OCI-LY1 (cell line): ENCODE measurements around the gene MTUS2.

Experiments used
- H2AFZ ChIP-seq: fragments of 200-600 bp; sonication (generic), shearing (Covaris generic); 2 replicates; pipeline ENCODE4 v1.6.0; 2014; ENCODE audit warnings: antibody characterized with exemption, mild to moderate bottlenecking, low read length
- H3F3A ChIP-seq: fragments of 200-600 bp; sonication (generic), shearing (Covaris generic); 2 replicates; pipeline ENCODE4 v1.6.0; 2014; ENCODE audit warnings: mild to moderate bottlenecking, antibody characterized with exemption, low read length, moderate library complexity; ENCODE audit not compliant: insufficient read depth
- H3K27ac ChIP-seq: fragments of 200-600 bp; sonication (generic); 2 replicates; pipeline ENCODE4 v1.5.1; 2014; ENCODE audit warnings: low read length, mixed run types, mild to moderate bottlenecking, low read depth; ENCODE audit not compliant: poor library complexity, severe bottlenecking
- H3K27me3 ChIP-seq: fragments of 200-600 bp; sonication (generic); 2 replicates; pipeline ENCODE4 v1.6.0; 2014; ENCODE audit warnings: antibody characterized with exemption, mild to moderate bottlenecking, low read length, moderate library complexity; ENCODE audit not compliant: insufficient read depth
- H3K36me3 ChIP-seq: fragments of 200-600 bp; sonication (generic); 2 replicates; pipeline ENCODE4 v1.6.1; 2014; ENCODE audit warnings: mild to moderate bottlenecking, antibody characterized with exemption, low read length, moderate library complexity, mixed read lengths; ENCODE audit not compliant: insufficient read depth
- H3K4me1 ChIP-seq: fragments of 200-600 bp; sonication (generic); 2 replicates; pipeline ENCODE4 v1.5.1; 2014; ENCODE audit warnings: mild to moderate bottlenecking, low read length, moderate library complexity; ENCODE audit not compliant: insufficient read depth, severe bottlenecking
- H3K4me2 ChIP-seq: fragments of 200-600 bp; sonication (generic), shearing (Covaris generic); 2 replicates; pipeline ENCODE4 v1.6.1; 2014; ENCODE audit warnings: low read length
- H3K4me3 ChIP-seq: fragments of 200-600 bp; sonication (generic); 2 replicates; pipeline ENCODE4 v1.5.1; 2014; ENCODE audit warnings: low read length, low read depth, mild to moderate bottlenecking, mixed read lengths; ENCODE audit not compliant: poor library complexity, severe bottlenecking
- H3K79me2 ChIP-seq: fragments of 200-600 bp; shearing (Covaris generic); 2 replicates; pipeline ENCODE4 v1.6.1; 2016; ENCODE audit warnings: mixed run types, low read length, mixed read lengths; ENCODE audit not compliant: insufficient read depth
- H3K9ac ChIP-seq: fragments of 200-600 bp; sonication (generic), shearing (Covaris generic); 2 replicates; pipeline ENCODE4 v1.6.1; 2014; ENCODE audit warnings: mild to moderate bottlenecking, low read length, mixed read lengths
- H3K9me2 ChIP-seq: fragments of 200-600 bp; sonication (generic), shearing (Covaris generic); 2 replicates; pipeline ENCODE4 v1.6.1; 2014; ENCODE audit warnings: low read depth, mild to moderate bottlenecking, low read length, mixed read lengths
- H3K9me3 ChIP-seq: fragments of 200-600 bp; shearing (Covaris generic); 2 replicates; pipeline ENCODE4 v1.6.1; 2014; ENCODE audit warnings: low read length, mixed read lengths
- H4K20me1 ChIP-seq: fragments of 200-600 bp; sonication (generic), shearing (Covaris generic); 2 replicates; pipeline ENCODE4 v1.6.0; 2016; ENCODE audit warnings: mild to moderate bottlenecking, low read length; ENCODE audit not compliant: insufficient read depth
- CTCF ChIP-seq: fragments of 200-600 bp; sonication (generic), shearing (Covaris generic); IDR thresholded peaks from 2 replicates; pipeline ENCODE4 v1.5.1; 2017; ENCODE audit warnings: mild to moderate bottlenecking, antibody characterized with exemption, low read length, moderate library complexity, mixed read lengths
- EZH2 ChIP-seq: fragments of 200-600 bp; sonication (generic), shearing (Covaris generic); IDR thresholded peaks from 2 replicates; pipeline ENCODE4 v1.8.0; 2017; ENCODE audit warnings: borderline replicate concordance, mixed run types, mild to moderate bottlenecking, antibody characterized with exemption, low read length, moderate library complexity, mixed read lengths

The MTUS2 gene

GRCh38 chr13:28864544-28864943 is 44.4 kb downstream of the MTUS2 start:
- Histone ChIP-seq H3K4me3 (no peak overlapping the region), H2AFZ (no peak overlapping the region), H3K27me3 (no peaks in the 10 kb centered on the region), H3K4me2 (no peak overlapping the region), H3K79me2 (no peaks in the 10 kb centered on the region), H3K9ac (no peak overlapping the region), H4K20me1 (no peaks in the 10 kb centered on the region), H3F3A (no peaks in the 10 kb centered on the region), H3K27ac (no peak overlapping the region), H3K4me1 (no peaks in the 10 kb centered on the region), H3K9me3 (no peaks in the 10 kb centered on the region), H3K36me3 (no peaks in the 10 kb centered on the region), H3K9me2 (no peaks in the 10 kb centered on the region)
- no peak for TF ChIP-seq CTCF
- TF ChIP-seq EZH2 = no peak

DNA sequence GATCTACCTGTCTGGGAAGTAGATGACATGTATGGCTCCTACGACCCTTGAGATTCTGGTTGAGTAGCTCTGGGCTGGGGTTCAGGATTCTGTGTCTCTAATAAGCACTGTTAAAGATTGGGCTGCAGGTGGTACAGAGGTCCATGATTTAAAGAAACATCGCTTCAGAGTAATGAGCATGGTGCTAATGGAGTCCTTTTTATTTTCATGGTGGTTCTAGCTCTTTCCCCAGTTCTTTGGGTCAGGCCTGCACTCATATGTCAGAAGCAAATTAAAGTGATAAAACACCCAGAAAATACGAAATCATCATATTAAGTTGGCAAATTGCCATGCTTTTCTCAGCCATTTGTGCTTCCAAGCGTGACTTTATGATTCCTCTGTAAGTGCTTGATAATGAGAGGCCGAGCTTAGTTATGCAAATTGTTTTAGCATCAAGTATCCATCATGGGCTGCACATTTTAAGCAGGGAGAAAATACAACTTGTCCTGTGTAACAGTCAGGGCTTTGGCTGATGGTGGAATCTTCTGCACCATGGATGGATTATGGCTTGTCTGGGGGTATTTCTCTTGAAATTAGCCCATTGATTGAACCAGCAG is 45.1 kb downstream of the MTUS2 start:
- no peaks in the 10 kb centered on the region for H3K9me3 ChIP-seq
- H3K9ac ChIP-seq = no peak overlapping the region
- no peaks in the 10 kb centered on the region for H4K20me1 ChIP-seq
- H3K9me2 ChIP-seq = no peaks in the 10 kb centered on the region
- H3K4me1 ChIP-seq = no peaks in the 10 kb centered on the region
- no peaks in the 10 kb centered on the region for H3K79me2 ChIP-seq
- no peak overlapping the region for H3K4me2 ChIP-seq
- H3K4me3 ChIP-seq = no peak overlapping the region
- no peaks in the 10 kb centered on the region for H3K36me3 ChIP-seq
- H2AFZ ChIP-seq = no peak overlapping the region
- H3F3A ChIP-seq = no peaks in the 10 kb centered on the region
- H3K27ac ChIP-seq = no peak overlapping the region
- TF ChIP-seq EZH2 (no peak), CTCF (no peak)
- H3K27me3 ChIP-seq = no peaks in the 10 kb centered on the region

GRCh38 chr13:28865951-28866350 is 45.8 kb downstream of the MTUS2 start:
- H3K9me2 ChIP-seq = no peaks in the 10 kb centered on the region
- no peaks in the 10 kb centered on the region for H3K4me1 ChIP-seq
- H3K9me3 ChIP-seq = no peaks in the 10 kb centered on the region
- no peaks in the 10 kb centered on the region for H4K20me1 ChIP-seq
- H2AFZ ChIP-seq = no peak overlapping the region
- no peak overlapping the region for H3K4me3 ChIP-seq
- H3K36me3 ChIP-seq = no peaks in the 10 kb centered on the region
- H3K9ac ChIP-seq = no peak overlapping the region
- H3K4me2 ChIP-seq = no peak overlapping the region
- H3K27me3 ChIP-seq = no peaks in the 10 kb centered on the region
- no peaks in the 10 kb centered on the region for H3F3A ChIP-seq
- TF ChIP-seq EZH2 = no peak
- TF ChIP-seq CTCF = no peak
- H3K27ac ChIP-seq = no peak overlapping the region
- no peaks in the 10 kb centered on the region for H3K79me2 ChIP-seq
